HUES64 (cell line): Measurements from ENCODE around the gene MYO10.

Source experiments
- H3K27ac ChIP-seq: 2 replicates; pipeline ENCODE4 v1.7.0; 2013; ENCODE audit warnings: low read depth, low read length, inconsistent platforms
- H3K27me3 ChIP-seq: 2 replicates; pipeline ENCODE4 v1.6.1; 2013; ENCODE audit warnings: mild to moderate bottlenecking, low read length; ENCODE audit not compliant: insufficient read depth
- H3K36me3 ChIP-seq: 2 replicates; pipeline ENCODE4 v1.6.1; 2013; ENCODE audit warnings: mild to moderate bottlenecking, low read length; ENCODE audit not compliant: insufficient read depth
- H3K4me1 ChIP-seq: 2 replicates; pipeline ENCODE4 v1.6.1; 2013; ENCODE audit warnings: mild to moderate bottlenecking, low read length, moderate library complexity; ENCODE audit not compliant: insufficient read depth
- H3K4me3 ChIP-seq: 2 replicates; pipeline ENCODE4 v1.5.1; 2013; ENCODE audit warnings: mild to moderate bottlenecking, low read length, moderate library complexity
- H3K9ac ChIP-seq: 2 replicates; pipeline ENCODE4 v1.6.1; 2013; ENCODE audit warnings: mild to moderate bottlenecking, low read depth, low read length
- H3K9me3 ChIP-seq: 2 replicates; pipeline ENCODE4 v1.6.1; 2013; ENCODE audit warnings: low read depth, low read length; ENCODE audit not compliant: insufficient read depth
- WGBS: fragments of 150-250, 120-280 bp; methylation state at CpG from one replicate; pipeline ENCODE4 v1.1.7; 2013; ENCODE audit warnings: missing lambda C conversion rate; 5-methylcytosine and 5-hydroxymethylcytosine counted together

Gene MYO10

GRCh38 chr5:16737620-16738364 lies 198.3 kb downstream of the MYO10 start:
- Histone ChIP-seq H3K27me3 (no peaks in the 10 kb centered on the region), H3K36me3 (peaks cover 8% of the 10 kb centered on the region; the same call in 1 of the 2 replicates), H3K4me1 (peaks cover 60% of the 10 kb centered on the region), H3K4me3 (peak overlapping the region; percentile 73), H3K27ac (peak overlapping the region; percentile 96), H3K9me3 (no peaks in the 10 kb centered on the region), H3K9ac (peak overlapping the region; percentile 80)
- WGBS = 4% methylated on average over 11 of the region's 11 CpGs

- H3K4me3 ChIP-seq = peak overlapping the region; percentile 73
- H3K9ac ChIP-seq = peak overlapping the region; percentile 80
Measured at GRCh38 chr5:16737209-16737608, 198.9 kb downstream of the MYO10 start.

GRCh38 chr5:16736158-16736995 lies 199.7 kb downstream of the MYO10 start:
- Histone ChIP-seq H3K9me3 (no peaks in the 10 kb centered on the region), H3K36me3 (peaks cover 21% of the 10 kb centered on the region; the same call in 1 of the 2 replicates), H3K4me1 (peaks cover 57% of the 10 kb centered on the region), H3K27me3 (no peaks in the 10 kb centered on the region), H3K4me3 (peak overlapping the region; percentile 73), H3K27ac (peak overlapping the region; percentile 96), H3K9ac (peak overlapping the region; percentile 80)
- 9% methylated on average over 14 of the region's 14 CpGs for whole genome bisulfite sequencing

More at GRCh38 chr5:16737209-16737608, 198.9 kb downstream of the MYO10 start:
- Histone ChIP-seq H3K4me1 (peaks cover 61% of the 10 kb centered on the region), H3K27ac (peak overlapping the region; percentile 96), H3K27me3 (no peaks in the 10 kb centered on the region), H3K36me3 (peaks cover 13% of the 10 kb centered on the region; the same call in 1 of the 2 replicates), H3K9me3 (no peaks in the 10 kb centered on the region)
- 2% methylated on average over 3 of the region's 3 CpGs for whole genome bisulfite sequencing

- Histone ChIP-seq H3K9ac (peak overlapping the region; percentile 80), H3K36me3 (peaks cover 21% of the 10 kb centered on the region; the same call in 1 of the 2 replicates), H3K27me3 (no peaks in the 10 kb centered on the region), H3K9me3 (no peaks in the 10 kb centered on the region), H3K4me3 (peak overlapping the region; percentile 73), H3K27ac (peak overlapping the region; percentile 96), H3K4me1 (peaks cover 56% of the 10 kb centered on the region)
- 56% methylated on average over 14 of the region's 15 CpGs for WGBS
Measured at GRCh38 chr5:16735101-16736060, 200.7 kb downstream of the MYO10 start.

GRCh38 chr5:16733331-16734006 lies 202.6 kb downstream of the MYO10 start:
- WGBS = 64% methylated on average over 12 of the region's 12 CpGs
- no peak overlapping the region for H3K9ac ChIP-seq
- H3K27me3 ChIP-seq = no peaks in the 10 kb centered on the region
- H3K36me3 ChIP-seq = peaks cover 21% of the 10 kb centered on the region; the same call in 1 of the 2 replicates
- H3K4me1 ChIP-seq = peaks cover 51% of the 10 kb centered on the region
- peak overlapping the region; percentile 24; the same call in 1 of the 2 replicates for H3K27ac ChIP-seq
- H3K9me3 ChIP-seq = no peaks in the 10 kb centered on the region
- no peak overlapping the region for H3K4me3 ChIP-seq

- no peak overlapping the region for H3K9ac ChIP-seq
- WGBS = 91% methylated on average over 5 of the region's 5 CpGs
- no peak overlapping the region for H3K4me3 ChIP-seq
- no peaks in the 10 kb centered on the region for H3K27me3 ChIP-seq
- H3K27ac ChIP-seq = no peak overlapping the region
- H3K36me3 ChIP-seq = peaks cover 21% of the 10 kb centered on the region; the same call in 1 of the 2 replicates
- no peaks in the 10 kb centered on the region for H3K9me3 ChIP-seq
- peaks cover 60% of the 10 kb centered on the region for H3K4me1 ChIP-seq
Measured at GRCh38 chr5:16732356-16732755, 203.7 kb downstream of the MYO10 start.

GRCh38 chr5:16727755-16728325 lies 208.2 kb downstream of the MYO10 start:
- no peaks in the 10 kb centered on the region for H3K27me3 ChIP-seq
- peaks cover 35% of the 10 kb centered on the region for H3K4me1 ChIP-seq
- WGBS = 87% methylated on average over 11 of the region's 11 CpGs
- H3K36me3 ChIP-seq = peaks cover 31% of the 10 kb centered on the region
- no peak overlapping the region for H3K9ac ChIP-seq
- H3K9me3 ChIP-seq = no peaks in the 10 kb centered on the region
- H3K4me3 ChIP-seq = no peak overlapping the region
- no peak overlapping the region for H3K27ac ChIP-seq

- Histone ChIP-seq H3K9me3 (no peaks in the 10 kb centered on the region), H3K27ac (0 out of 2 replicates have a peak overlapping the region, but pooled peaks have one; percentile 22), H3K36me3 (peaks cover 20% of the 10 kb centered on the region), H3K27me3 (no peaks in the 10 kb centered on the region), H3K4me1 (peaks cover 42% of the 10 kb centered on the region), H3K9ac (no peak overlapping the region), H3K4me3 (no peak overlapping the region)
- WGBS = 87% methylated on average over 4 of the region's 5 CpGs
Measured at GRCh38 chr5:16726538-16726946, 209.5 kb downstream of the MYO10 start.

GRCh38 chr5:16725575-16725974 lies 210.5 kb downstream of the MYO10 start:
- 95% methylated on average over 7 of the region's 7 CpGs for WGBS
- H3K27me3 ChIP-seq = no peaks in the 10 kb centered on the region
- no peak overlapping the region for H3K9ac ChIP-seq

GRCh38 chr5:16723821-16724220 lies 212.3 kb downstream of the MYO10 start:
- Histone ChIP-seq H3K36me3 (peaks cover 18% of the 10 kb centered on the region), H3K9me3 (no peaks in the 10 kb centered on the region), H3K9ac (no peak overlapping the region), H3K4me1 (peaks cover 52% of the 10 kb centered on the region), H3K27ac (no peak overlapping the region), H3K4me3 (no peak overlapping the region), H3K27me3 (no peaks in the 10 kb centered on the region)
- 74% methylated on average over 6 of the region's 6 CpGs for WGBS

More at GRCh38 chr5:16725575-16725974, 210.5 kb downstream of the MYO10 start:
- Histone ChIP-seq H3K9me3 (no peaks in the 10 kb centered on the region), H3K4me1 (peaks cover 52% of the 10 kb centered on the region), H3K4me3 (no peak overlapping the region), H3K27ac (no peak overlapping the region), H3K36me3 (peaks cover 18% of the 10 kb centered on the region)
